CD4-positive, alpha-beta T cell (primary cell): ENCODE data around the gene WRAP53. TPM values are rescaled to one million over a fixed set of nuclear protein-coding genes. Genes with fewer than 3 reads are reported as not detected.

Source experiments
- ATAC-seq: fragments of 200-7000 bp; cut with Tn5 transposase; one replicate; pipeline ENCODE4 v1.10.0; 2022; ENCODE audit warnings: mild to moderate bottlenecking; ENCODE audit not compliant: poor library complexity
- CTCF ChIA-PET: fragments of 350-600 bp; sonication (Branson Sonifier 250); formaldehyde crosslinking; loops from one replicate; lab custom pipeline; 2021; ENCODE audit warnings: antibody characterized with exemption, inconsistent platforms; lab: Charles Lee
- POLR2A ChIA-PET: fragments of 350-600 bp; sonication (Branson Sonifier 250); formaldehyde crosslinking; loops from one replicate; lab custom pipeline; 2021; ENCODE audit warnings: antibody characterized with exemption, inconsistent platforms; lab: Charles Lee
- DNase-seq, 14 experiments: peaks; one replicate each; pipeline ENCODE4 v3.0.0-alpha.2; 2013 to 2020; ENCODE audit warnings: mixed read lengths in 2 of 14
- H3K27ac ChIP-seq, 2 donors: one replicate each; pipeline versions ENCODE4 v1.5.1 to v1.7.0; 2013; ENCODE audit warnings: low read length in 2 of 2, low read depth in 1 of 2, mild to moderate bottlenecking in 1 of 2
- H3K27me3 ChIP-seq, 2 experiments: 1 replicate in 1 of 2; 2 replicates in 1 of 2; pipeline versions ENCODE4 v1.6.1 to v1.7.0; 2013; ENCODE audit warnings: low read length in 2 of 2, control low read depth in 1 of 2, mild to moderate bottlenecking in 1 of 2, moderate library complexity in 1 of 2; ENCODE audit not compliant: insufficient read depth in 2 of 2, control insufficient read depth in 1 of 2
- H3K36me3 ChIP-seq: one replicate; pipeline ENCODE4 v1.6.1; 2013; ENCODE audit warnings: low read length, control low read depth; ENCODE audit not compliant: insufficient read depth
- H3K4me1 ChIP-seq: one replicate; pipeline ENCODE4 v1.6.1; 2013; ENCODE audit warnings: low read length, control low read depth; ENCODE audit not compliant: insufficient read depth
- H3K4me3 ChIP-seq: one replicate; pipeline ENCODE4 v1.5.1; 2013; ENCODE audit warnings: mild to moderate bottlenecking, low read length, moderate library complexity
- H3K9me3 ChIP-seq, 2 experiments: 1 replicate in 1 of 2; 2 replicates in 1 of 2; pipeline versions ENCODE4 v1.6.1 to v1.7.0; 2013; ENCODE audit warnings: low read length in 2 of 2, mild to moderate bottlenecking in 2 of 2, control low read depth in 1 of 2, moderate library complexity in 1 of 2; ENCODE audit not compliant: control insufficient read depth in 1 of 2, insufficient read depth in 1 of 2
- H3K27ac Mint-ChIP-seq: one replicate; pipeline ENCODE4 v1.8.0; 2020; ENCODE audit warnings: mixed read lengths
- H3K27me3 Mint-ChIP-seq: one replicate; pipeline ENCODE4 v1.8.0; 2021; ENCODE audit warnings: mixed read lengths
- H3K36me3 Mint-ChIP-seq: one replicate; pipeline ENCODE4 v1.8.0; 2021; ENCODE audit warnings: low read depth, mixed read lengths
- H3K4me1 Mint-ChIP-seq: one replicate; pipeline ENCODE4 v1.8.0; 2021; ENCODE audit warnings: low read depth, mixed read lengths
- H3K4me3 Mint-ChIP-seq: one replicate; pipeline ENCODE4 v1.8.0; 2020; ENCODE audit warnings: mild to moderate bottlenecking, mixed read lengths
- H3K9me3 Mint-ChIP-seq: one replicate; pipeline ENCODE4 v1.8.0; 2020; ENCODE audit warnings: mixed read lengths
- CTCF ChIP-seq: fragments of 200-600 bp; IDR thresholded peaks from one replicate; pipeline ENCODE4 v1.8.0; 2022; ENCODE audit warnings: antibody characterized with exemption, mild to moderate bottlenecking
- intact Hi-C, 2 experiments: fragments of 100-400 bp; cut with DNase I in 1 of 2; cut with micrococcal nuclease in 1 of 2; formaldehyde crosslinking; loops; one replicate each; pipeline versions ENCODE4 v1.15.1 to v1.9.0; 2023 to 2025; cut with DNase I, micrococcal nuclease
- total RNA-seq, 174 experiments: library from RNA in 2 of 174; stranded (reverse) in 2 of 174; gene quantifications; one replicate each; pipeline ENCODE4 v1.2.3 and lab custom pipeline; 2021 to 2026

Gene WRAP53
- total RNA-seq, 2 experiments from 2014 or later, result 3.9 to 4.0 TPM

GRCh38 chr17:7650509-7651096 is 37.7 kb upstream of the WRAP53 start, which contains the start of gene ATP1B2:
Gene ATP1B2, plus strand, starts transcription at chr17:7650926. Its CDS starts 593 bp downstream, at chr17:7651519.
- peak; percentile 56 to 88 (median 69) for DNase-seq
- Mint-ChIP-seq H3K9me3 (no peaks in the 10 kb centered on the region), H3K27ac (no peak within 1 kb of the TSS), H3K4me3 (peak within 1 kb of the TSS; percentile 85), H3K36me3 (no peaks in the 10 kb centered on the region), H3K4me1 (peaks cover 22% of the 10 kb centered on the region), H3K27me3 (peaks cover 62% of the 10 kb centered on the region)
- peaks cover 27 to 43% of the 10 kb centered on the region in 2 experiments for H3K27me3 ChIP-seq
- no peak for TF ChIP-seq CTCF
- intact Hi-C loops, result loop anchor here (1.0 to 5.0 kb wide), 2 partner anchors 35 to 37 kb away; partner anchors contain the start of genes TP53 (in 1 of the 2) and WRAP53 (in 1 of the 2)
- H3K4me1 ChIP-seq, result peaks cover 23% of the 10 kb centered on the region
- peak within 1 kb of the TSS; percentile 52 for H3K4me3 ChIP-seq
- H3K36me3 ChIP-seq, result no peaks in the 10 kb centered on the region
- peaks cover 0 to 8% of the 10 kb centered on the region in 2 experiments for H3K9me3 ChIP-seq
- CTCF ChIA-PET, result interaction anchor here (1.3 to 4.1 kb wide), 3 partner anchors 18 to 38 kb away, joined by 7 to 21 read pairs (median 8); partner anchors contain the start of genes FXR2, TP53 and WRAP53
- POLR2A ChIA-PET, result interaction anchor here (0.7 to 3.4 kb wide), 10 partner anchors 9 to 785 kb away, joined by 3 to 78 read pairs (median 6); partner anchors contain the start of genes FXR2, MPDU1, NDEL1 and RNF227
- peak; percentile 94 for ATAC-seq
- H3K27ac ChIP-seq, result no peak within 1 kb of the TSS

- H3K4me1 ChIP-seq, result peaks cover 23% of the 10 kb centered on the region
- H3K27ac Mint-ChIP-seq, result no peak overlapping the region
- no peak overlapping the region for H3K27ac ChIP-seq
- H3K4me3 ChIP-seq, result peak overlapping the region; percentile 52
- peaks cover 22% of the 10 kb centered on the region for H3K4me1 Mint-ChIP-seq
- no peaks in the 10 kb centered on the region for H3K36me3 ChIP-seq
- peaks cover 57% of the 10 kb centered on the region for H3K27me3 Mint-ChIP-seq
- CTCF ChIA-PET, result interaction anchor here (1.3 to 4.1 kb wide), 3 partner anchors 18 to 37 kb away, joined by 7 to 21 read pairs (median 8); partner anchors contain the start of genes FXR2, TP53 and WRAP53
- intact Hi-C loops, result loop anchor here in 1 of 2 experiments (5.0 kb wide), 1 partner anchor 36 kb away; the partner anchor contains the start of genes TP53 and WRAP53
- no peak for ATAC-seq
- H3K9me3 Mint-ChIP-seq, result no peaks in the 10 kb centered on the region
- peaks cover 27 to 43% of the 10 kb centered on the region in 2 experiments for H3K27me3 ChIP-seq
- POLR2A ChIA-PET, result interaction anchor here (0.6 to 3.4 kb wide), 12 partner anchors 10 to 785 kb away, joined by 3 to 78 read pairs (median 4); partner anchors contain the start of genes FXR2, MPDU1, NDEL1 and RNF227
- H3K4me3 Mint-ChIP-seq, result peak overlapping the region; percentile 85
- DNase-seq, result peak in 1 of 14 experiments; percentile 24
- H3K36me3 Mint-ChIP-seq, result no peaks in the 10 kb centered on the region
- no peak for TF ChIP-seq CTCF
- H3K9me3 ChIP-seq, result peaks cover 0 to 8% of the 10 kb centered on the region in 2 experiments
Measured at GRCh38 chr17:7651097-7651664, 37.1 kb upstream of the WRAP53 start.

GRCh38 chr17:7651665-7652387 is 36.5 kb upstream of the WRAP53 start:
- peaks cover 22% of the 10 kb centered on the region for H3K4me1 Mint-ChIP-seq
- no peak for TF ChIP-seq CTCF
- H3K9me3 Mint-ChIP-seq, result no peaks in the 10 kb centered on the region
- intact Hi-C loops, result loop anchor here in 1 of 2 experiments (5.0 kb wide), 1 partner anchor 35 kb away; the partner anchor contains the start of genes TP53 and WRAP53
- Histone ChIP-seq H3K36me3 (no peaks in the 10 kb centered on the region), H3K4me1 (peaks cover 23% of the 10 kb centered on the region), H3K27ac (no peak overlapping the region), H3K27me3 (peaks cover 27 to 40% of the 10 kb centered on the region in 2 experiments), H3K4me3 (peak overlapping the region; percentile 52), H3K9me3 (peaks cover 0 to 8% of the 10 kb centered on the region in 2 experiments)
- DNase-seq, result no peak
- H3K36me3 Mint-ChIP-seq, result no peaks in the 10 kb centered on the region
- H3K27me3 Mint-ChIP-seq, result peaks cover 51% of the 10 kb centered on the region
- ChIA-PET CTCF (interaction anchor here (0.6 to 4.1 kb wide), 3 partner anchors 19 to 722 kb away, joined by 5 to 21 read pairs (median 7); partner anchors contain the start of genes TP53 and WRAP53), POLR2A (interaction anchor here (0.6 to 3.4 kb wide), 10 partner anchors 10 to 784 kb away, joined by 3 to 78 read pairs (median 6); partner anchors contain the start of genes FXR2, MPDU1, NDEL1 and RNF227)
- peak overlapping the region; percentile 55 for H3K4me3 Mint-ChIP-seq
- no peak overlapping the region for H3K27ac Mint-ChIP-seq
- no peak for ATAC-seq
